Small intestine (tissue), 4 donors: ENCODE data around the gene MYBPH. TPM values are rescaled to one million over a fixed set of nuclear protein-coding genes. Genes with fewer than 3 reads are reported as not detected.

ENCODE experiments used
- polyA plus RNA-seq, 4 donors: library from polyadenylated mRNA; stranded (reverse) in 3 of 4; unstranded in 1 of 4; fragments of 200-250 nt in 3 of 4; fragments of 120-200 nt in 1 of 4; gene quantifications; one replicate each; pipeline versions ENCODE4 v1.2.1 to v1.2.3, GENCODE V29; 2013
- donor health status: healthy with polysubstance abuse.
- donor health status: Bipolar disorder and iron deficiency.
- donor health status: healthy.

MYBPH gene
- polyA plus RNA-seq, 4 donors = 1.1 TPM; not detected in 3

Other genes with a start within 250 kb of the MYBPH start
- gene KLHL12, start 248.6 kb downstream of the MYBPH start, polyA plus RNA-seq = 10 to 100 TPM; 12.7 to 28.2 (median 17.2) TPM
- 10 to 100 TPM; 48.5 to 77.7 (median 53.8) TPM for gene ADIPOR1, start 217.5 kb downstream of the MYBPH start, polyA plus RNA-seq
- 10 to 100 TPM in 3 of 4 donors, 1 to 10 TPM in 1; 6.5 to 34.8 (median 20.9) TPM for gene CYB5R1, start 208.6 kb downstream of the MYBPH start, polyA plus RNA-seq
- gene TMEM183A, start 168.5 kb downstream of the MYBPH start, polyA plus RNA-seq = 10 to 100 TPM; 58.9 to 80.4 (median 67.2) TPM
- gene PPFIA4, start 149.3 kb downstream of the MYBPH start, polyA plus RNA-seq = 1 to 10 TPM in 1 of 4 donors, under 1 TPM in 2, not detected in 1; 0.27 to 1.2 (median 0.54) TPM
- 1 to 10 TPM in 1 of 4 donors, not detected in 3; 1.5 TPM for gene MYOG, start 89.8 kb downstream of the MYBPH start, polyA plus RNA-seq
- gene ADORA1, start 48.1 kb downstream of the MYBPH start, polyA plus RNA-seq = 1 to 10 TPM in 1 of 4 donors, under 1 TPM in 2, not detected in 1; 0.38 to 1.4 (median 0.54) TPM
- 1 to 10 TPM in 2 of 4 donors, under 1 TPM in 2; 0.16 to 1.6 (median 0.90) TPM for gene CHI3L1, start 10.9 kb upstream of the MYBPH start, polyA plus RNA-seq
- under 1 TPM in 2 of 4 donors, not detected in 2; 0.07 to 0.43 TPM for gene CHIT1, start 53.8 kb upstream of the MYBPH start, polyA plus RNA-seq
- gene BTG2, start 129.7 kb upstream of the MYBPH start, polyA plus RNA-seq = 100 to 1,000 TPM in 2 of 4 donors, 10 to 100 TPM in 2; 15.9 to 193 (median 62.2) TPM
- gene FMOD, start 175.3 kb upstream of the MYBPH start, polyA plus RNA-seq = 10 to 100 TPM in 2 of 4 donors, 1 to 10 TPM in 1, under 1 TPM in 1; 0.89 to 59.5 (median 8.3) TPM